ENCODE measurements around the gene TAC1.
"Not testable (repeated sequence)": the region's sequence is repeated elsewhere in the genome, so short reads cannot be mapped to it uniquely, and the experiment has no call there.

The TAC1 gene

DNA sequence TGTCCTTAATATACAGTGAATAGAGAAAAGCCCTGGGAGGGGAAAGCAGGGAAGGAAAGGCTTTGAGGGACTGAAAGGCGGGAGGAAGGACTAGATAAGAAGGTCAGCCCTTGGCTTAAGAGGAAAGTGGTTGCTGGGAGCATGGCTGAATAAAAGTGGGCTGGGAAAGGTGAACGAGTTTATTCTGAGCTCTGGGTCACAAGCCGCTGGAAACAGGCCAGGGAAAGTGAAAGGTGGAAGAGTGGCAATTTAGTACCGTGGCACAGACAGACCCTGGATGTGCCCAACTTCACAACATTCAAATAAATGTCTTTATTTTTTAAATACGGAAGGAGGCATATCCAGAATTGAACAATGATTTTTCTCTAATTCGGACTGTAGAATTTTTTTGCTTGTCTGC lies 39.7 kb downstream of the TAC1 start:
- Mint-ChIP-seq H3K9me3 (no peaks in the 10 kb centered on the region), H3K36me3 (no peaks in the 10 kb centered on the region), H3K4me3 (no peak overlapping the region), H3K27me3 (peaks cover 2% of the 10 kb centered on the region), H3K27ac (no peak overlapping the region), H3K4me1 (no peaks in the 10 kb centered on the region)

DNA sequence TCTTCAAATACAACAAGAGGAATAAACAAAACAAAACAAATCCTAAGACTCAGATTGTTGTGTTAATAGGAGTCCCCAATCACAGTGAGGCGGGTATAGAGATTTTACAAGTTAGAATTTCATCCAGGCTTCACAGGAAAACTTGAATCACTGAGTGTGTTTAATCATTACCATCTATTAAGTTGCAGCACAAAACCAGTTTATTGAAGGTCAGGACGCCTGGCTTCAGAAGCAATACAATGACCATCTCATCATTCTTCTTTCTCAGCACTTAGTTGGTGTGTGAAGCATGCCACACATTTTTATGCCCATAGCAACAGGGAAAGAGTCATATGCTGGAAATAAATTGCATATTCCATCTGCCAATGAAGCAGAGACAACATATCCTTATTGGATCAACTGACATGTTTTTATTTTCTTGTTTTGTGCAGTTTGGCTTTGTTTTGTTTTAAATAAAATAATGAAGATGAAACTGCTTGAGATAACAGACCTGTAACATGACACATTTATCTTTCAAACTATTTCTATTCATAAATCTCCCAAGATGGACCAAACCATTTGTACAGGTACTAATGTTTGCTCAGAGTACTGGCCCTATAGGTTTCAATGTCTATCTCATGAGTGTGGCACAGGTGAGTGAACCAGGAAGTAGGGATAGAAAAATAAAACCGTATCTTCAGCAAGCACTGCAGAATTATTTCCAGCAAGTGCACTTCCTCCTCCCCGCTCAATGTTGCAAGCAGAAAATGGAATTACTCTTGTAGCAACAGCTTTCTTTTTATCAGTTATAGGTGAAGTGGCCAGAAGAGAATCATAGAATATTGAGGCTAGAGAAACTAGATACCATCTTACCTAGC lies 40.4 kb downstream of the TAC1 start:
- H3K27ac Mint-ChIP-seq: no peak overlapping the region
- H3K27me3 Mint-ChIP-seq: peaks cover 2% of the 10 kb centered on the region
- H3K4me1 Mint-ChIP-seq: no peaks in the 10 kb centered on the region
- H3K36me3 Mint-ChIP-seq: no peaks in the 10 kb centered on the region
- no peaks in the 10 kb centered on the region for H3K9me3 Mint-ChIP-seq
- no peak overlapping the region for H3K4me3 Mint-ChIP-seq

DNA sequence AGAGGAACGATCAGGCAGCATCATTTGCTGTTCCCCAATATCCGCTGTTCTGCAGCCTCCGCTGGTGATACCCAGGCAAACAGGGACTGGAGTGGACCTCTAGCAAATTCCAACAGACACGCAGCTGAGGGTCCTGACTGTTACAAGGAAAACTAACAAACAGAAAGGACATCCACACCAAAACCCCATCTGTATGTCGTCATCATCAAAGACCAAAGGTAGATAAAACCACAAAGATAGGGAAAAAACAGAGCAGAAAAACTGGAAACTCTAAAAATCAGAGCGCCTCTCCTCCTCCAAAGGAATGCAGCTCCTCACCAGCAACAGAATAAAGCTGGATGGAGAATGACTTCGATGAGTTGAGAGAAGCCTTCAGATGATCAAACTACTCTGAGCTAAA lies 54.5 kb downstream of the TAC1 start:
- H3K27ac Mint-ChIP-seq, H3K4me3 Mint-ChIP-seq, H3K4me1 Mint-ChIP-seq, H3K36me3 Mint-ChIP-seq, H3K27me3 Mint-ChIP-seq, H3K9me3 Mint-ChIP-seq: not testable (repeated sequence)

Measured in activated naive CD4-positive, alpha-beta T cell treated with anti-CD3 and anti-CD28 coated beads, Interleukin-2, amount 50 U/mL, for 24 hours (primary cell).